Astrocyte (in vitro differentiated cells and primary cell): ENCODE data around the gene WNT1.
A peak's percentile ranks its signal among the peaks of the same experiment; 100 is the strongest.

ENCODE experiments used
- CTCF ChIP-seq: IDR thresholded peaks from 2 replicates; pipeline ENCODE4 v1.5.1; 2011; ENCODE audit warnings: low read depth, mild to moderate bottlenecking, inconsistent platforms, low read length, moderate library complexity; ENCODE audit not compliant: insufficient read depth
- EZH2 ChIP-seq: IDR thresholded peaks from 2 replicates; pipeline ENCODE4 v1.6.1; 2012; ENCODE audit warnings: mild to moderate bottlenecking, low read length, inconsistent platforms; ENCODE audit not compliant: insufficient read depth

- TF ChIP-seq EZH2 (peak; percentile 75), CTCF (no peak)
These were observed 8.7 kb downstream of the WNT1 start for GRCh38 chr12:48986720-48987291.
